GM12892 (cell line): ENCODE data around the gene ZNF683.

Experiments
- POLR2A ChIP-seq: IDR thresholded peaks from 2 replicates; pipeline ENCODE4 v1.6.1; 2011; ENCODE audit warnings: low read depth, low read length, control low read depth
- TAF1 ChIP-seq: IDR thresholded peaks from 2 replicates; pipeline ENCODE4 v1.6.1; 2011; ENCODE audit warnings: low read depth, mild to moderate bottlenecking, control low read depth, low read length, borderline replicate concordance

GRCh38 chr1:26340047-26340481 lies 32.5 kb downstream of the ZNF683 start:
- TF ChIP-seq POLR2A (no peak), TAF1 (no peak)
